Smooth muscle cell (in vitro differentiated cells): ENCODE measurements around the gene GSG1L. TPM values are rescaled to one million over a fixed set of nuclear protein-coding genes. Genes with fewer than 3 reads are reported as not detected.

Source experiments
- DNase-seq: peaks from one replicate; lab custom pipeline; 2025; ENCODE audit not compliant: unreplicated experiment; lab: John Stamatoyannopoulos, UW
- H2AFZ ChIP-seq: fragments of 200-600 bp; sonication (generic); 2 replicates; pipeline ENCODE4 v1.6.0; 2016; ENCODE audit warnings: antibody characterized with exemption, low read depth, mild to moderate bottlenecking
- H3F3A ChIP-seq: fragments of 200-600 bp; sonication (generic); 2 replicates; pipeline ENCODE4 v1.6.0; 2017; ENCODE audit warnings: antibody characterized with exemption, low read depth
- H3K27ac ChIP-seq: fragments of 200-600 bp; sonication (generic); 2 replicates; pipeline ENCODE4 v1.5.1; 2016; ENCODE audit warnings: low read depth, mild to moderate bottlenecking
- H3K27me3 ChIP-seq: fragments of 200-600 bp; sonication (generic); 2 replicates; pipeline ENCODE4 v1.6.1; 2016; ENCODE audit warnings: low read depth, mild to moderate bottlenecking
- H3K36me3 ChIP-seq: fragments of 200-600 bp; sonication (generic); 2 replicates; pipeline ENCODE4 v1.5.1; 2016; ENCODE audit warnings: low read depth
- H3K4me1 ChIP-seq: fragments of 200-600 bp; sonication (generic); 2 replicates; pipeline ENCODE4 v1.5.1; 2016; ENCODE audit warnings: low read depth
- H3K4me2 ChIP-seq: fragments of 200-600 bp; sonication (generic); 2 replicates; pipeline ENCODE4 v1.6.0; 2016; ENCODE audit warnings: mild to moderate bottlenecking
- H3K4me3 ChIP-seq: fragments of 200-600 bp; sonication (generic); 2 replicates; pipeline ENCODE4 v1.5.1; 2016; ENCODE audit warnings: mild to moderate bottlenecking
- H3K79me2 ChIP-seq: fragments of 200-600 bp; sonication (generic); 2 replicates; pipeline ENCODE4 v1.6.0; 2016; ENCODE audit warnings: low read depth, mild to moderate bottlenecking
- H3K9ac ChIP-seq: fragments of 200-600 bp; sonication (generic); 2 replicates; pipeline ENCODE4 v1.6.0; 2016; ENCODE audit warnings: low read depth
- H3K9me3 ChIP-seq: fragments of 200-600 bp; sonication (generic); replicated peaks from 2 replicates; pipeline ENCODE4 v1.5.1; 2016; ENCODE audit warnings: low read depth
- H4K20me1 ChIP-seq: fragments of 200-600 bp; sonication (generic); 2 replicates; pipeline ENCODE4 v1.6.0; 2016; ENCODE audit warnings: low read depth
- WGBS: methylation state at CpG from one replicate; pipeline ENCODE4 v1.1.7; 2016; ENCODE audit warnings: low lambda C conversion rate; 5-methylcytosine and 5-hydroxymethylcytosine counted together
- polyA plus RNA-seq: library from polyadenylated mRNA; unstranded; fragments of >200 nt; fragmentation: Nextera tagmentation; extraction: Ambion mirVana; gene quantifications from 2 replicates; pipeline ENCODE4 v1.2.1, GENCODE V29; 2016
- total RNA-seq: library from RNA; depleted of rRNA; stranded (reverse); fragments of >200 nt; gene quantifications from 2 replicates; pipeline ENCODE4 v1.2.3, GENCODE V29; 2014
- TF ChIP-seq, protein P1 (sequence below): fragments of 200-600 bp; sonication (generic); IDR thresholded peaks from 2 replicates; pipeline ENCODE4 v1.5.1; 2017; ENCODE audit warnings: borderline replicate concordance, mild to moderate bottlenecking, antibody characterized with exemption; ENCODE audit not compliant: insufficient read depth, poor library complexity, severe bottlenecking

Gene GSG1L
- total and polyA plus RNA-seq, 2 experiments from 2014 or later: 0.31 TPM; not detected in 1

DNA sequence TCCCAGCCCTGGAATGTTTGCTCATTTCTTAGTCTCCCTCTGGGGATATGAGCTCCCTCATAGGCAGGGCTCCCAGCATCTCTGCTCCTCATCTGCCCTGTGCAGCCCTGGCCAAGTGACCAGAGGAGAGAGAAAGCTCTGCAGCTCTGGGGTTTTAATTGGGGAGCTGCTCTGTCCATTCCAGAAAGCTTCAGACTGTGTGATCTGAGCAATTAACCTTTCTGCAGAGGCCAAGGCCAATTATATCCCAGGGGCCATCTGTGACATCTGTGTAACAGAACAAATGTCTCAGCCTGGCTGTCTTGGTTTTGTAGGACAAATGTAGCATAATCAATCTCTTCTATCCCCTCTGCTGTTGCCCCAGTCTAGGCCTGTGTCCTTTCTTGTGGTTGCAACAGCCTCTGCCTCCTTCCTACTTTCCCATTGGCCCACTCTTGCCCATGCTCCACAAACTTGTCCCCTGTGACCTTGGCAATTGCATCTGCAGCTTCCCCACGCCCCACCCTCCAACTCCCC, 156.0 kb downstream of the GSG1L start:
- no peaks in the 10 kb centered on the region for H3K27me3 ChIP-seq
- whole genome bisulfite sequencing: 82% methylated on average over 1 of the region's 1 CpG
- H4K20me1 ChIP-seq: no peaks in the 10 kb centered on the region
- H3K79me2 ChIP-seq: no peaks in the 10 kb centered on the region
- no peaks in the 10 kb centered on the region for H3K4me1 ChIP-seq
- no peak overlapping the region for H2AFZ ChIP-seq
- H3K4me2 ChIP-seq: no peak overlapping the region
- no peak for DNase-seq
- no peak overlapping the region for H3K4me3 ChIP-seq
- TF ChIP-seq, protein P1, sequence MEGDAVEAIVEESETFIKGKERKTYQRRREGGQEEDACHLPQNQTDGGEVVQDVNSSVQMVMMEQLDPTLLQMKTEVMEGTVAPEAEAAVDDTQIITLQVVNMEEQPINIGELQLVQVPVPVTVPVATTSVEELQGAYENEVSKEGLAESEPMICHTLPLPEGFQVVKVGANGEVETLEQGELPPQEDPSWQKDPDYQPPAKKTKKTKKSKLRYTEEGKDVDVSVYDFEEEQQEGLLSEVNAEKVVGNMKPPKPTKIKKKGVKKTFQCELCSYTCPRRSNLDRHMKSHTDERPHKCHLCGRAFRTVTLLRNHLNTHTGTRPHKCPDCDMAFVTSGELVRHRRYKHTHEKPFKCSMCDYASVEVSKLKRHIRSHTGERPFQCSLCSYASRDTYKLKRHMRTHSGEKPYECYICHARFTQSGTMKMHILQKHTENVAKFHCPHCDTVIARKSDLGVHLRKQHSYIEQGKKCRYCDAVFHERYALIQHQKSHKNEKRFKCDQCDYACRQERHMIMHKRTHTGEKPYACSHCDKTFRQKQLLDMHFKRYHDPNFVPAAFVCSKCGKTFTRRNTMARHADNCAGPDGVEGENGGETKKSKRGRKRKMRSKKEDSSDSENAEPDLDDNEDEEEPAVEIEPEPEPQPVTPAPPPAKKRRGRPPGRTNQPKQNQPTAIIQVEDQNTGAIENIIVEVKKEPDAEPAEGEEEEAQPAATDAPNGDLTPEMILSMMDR: no peak
- H3F3A ChIP-seq: no peaks in the 10 kb centered on the region
- no peak overlapping the region for H3K27ac ChIP-seq
- H3K36me3 ChIP-seq: no peaks in the 10 kb centered on the region
- H3K9me3 ChIP-seq: no peaks in the 10 kb centered on the region
- no peak overlapping the region for H3K9ac ChIP-seq

DNA sequence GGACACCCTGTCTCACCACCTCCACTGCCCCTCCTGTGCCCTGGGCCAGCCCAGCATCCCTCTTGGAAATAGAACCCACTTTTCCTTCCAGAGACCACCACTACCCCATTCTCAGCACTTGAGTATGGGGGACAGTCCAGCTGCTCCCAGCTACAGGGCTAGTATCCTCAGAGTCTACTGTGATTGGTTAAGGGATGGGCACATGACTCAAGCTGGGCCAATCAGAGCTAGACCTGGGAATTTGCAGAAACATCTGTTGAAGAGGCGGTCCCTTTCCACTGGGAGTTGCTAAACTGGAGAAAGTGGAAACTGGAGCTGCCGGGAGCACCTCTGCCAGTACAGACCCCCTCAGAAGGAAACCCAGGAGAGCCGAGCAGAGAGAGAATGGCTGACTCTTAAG, 156.6 kb downstream of the GSG1L start:
- Histone ChIP-seq H3F3A (no peaks in the 10 kb centered on the region), H4K20me1 (no peaks in the 10 kb centered on the region), H3K36me3 (no peaks in the 10 kb centered on the region), H2AFZ (no peak overlapping the region), H3K4me1 (no peaks in the 10 kb centered on the region), H3K9ac (no peak overlapping the region), H3K9me3 (no peaks in the 10 kb centered on the region), H3K4me3 (no peak overlapping the region), H3K79me2 (no peaks in the 10 kb centered on the region), H3K4me2 (no peak overlapping the region), H3K27ac (no peak overlapping the region), H3K27me3 (no peaks in the 10 kb centered on the region)
- 93% methylated on average over 3 of the region's 3 CpGs for WGBS
- no peak for DNase-seq
- TF ChIP-seq, protein P1: no peak

DNA sequence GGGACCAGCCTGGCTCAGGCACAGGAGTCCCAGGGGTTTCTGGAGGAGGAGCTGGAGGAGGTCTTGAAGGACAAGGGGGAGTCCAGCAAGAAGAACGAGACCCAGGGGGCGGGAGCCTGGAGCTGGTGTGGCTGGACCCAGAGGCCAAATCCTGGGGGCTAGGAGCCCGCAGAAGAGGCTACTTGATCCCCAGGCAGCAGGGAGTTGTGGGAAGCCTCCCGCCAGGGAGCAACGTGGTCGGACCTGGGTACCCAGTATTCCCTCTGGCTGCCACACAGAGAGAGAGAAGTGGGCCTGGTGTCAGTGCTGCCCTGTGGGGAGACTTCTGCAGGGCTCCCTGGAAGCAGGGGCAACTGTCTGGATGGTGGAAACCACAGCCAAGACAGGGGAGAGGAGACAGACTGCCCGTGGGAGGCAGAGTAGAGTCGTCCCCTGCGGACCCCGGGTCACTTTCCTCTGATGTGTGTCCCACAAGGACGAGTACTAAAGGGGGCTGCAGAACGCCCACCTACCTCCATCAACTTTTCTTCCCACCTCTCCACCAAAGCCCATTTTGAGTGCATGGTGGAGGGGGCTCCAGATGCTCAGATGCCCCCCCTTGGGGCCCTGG, 160.4 kb downstream of the GSG1L start:
- H3K9me3 ChIP-seq: no peaks in the 10 kb centered on the region
- WGBS: 82% methylated on average over 12 of the region's 12 CpGs
- H3K36me3 ChIP-seq: no peaks in the 10 kb centered on the region
- H3K4me2 ChIP-seq: no peak overlapping the region
- DNase-seq: no peak
- no peak overlapping the region for H3K27ac ChIP-seq
- no peak overlapping the region for H3K9ac ChIP-seq
- H3K4me3 ChIP-seq: no peak overlapping the region
- no peaks in the 10 kb centered on the region for H3F3A ChIP-seq
- TF ChIP-seq, protein P1: no peak
- H2AFZ ChIP-seq: no peak overlapping the region
- H4K20me1 ChIP-seq: no peaks in the 10 kb centered on the region
- H3K79me2 ChIP-seq: no peaks in the 10 kb centered on the region
- no peaks in the 10 kb centered on the region for H3K4me1 ChIP-seq
- no peaks in the 10 kb centered on the region for H3K27me3 ChIP-seq

DNA sequence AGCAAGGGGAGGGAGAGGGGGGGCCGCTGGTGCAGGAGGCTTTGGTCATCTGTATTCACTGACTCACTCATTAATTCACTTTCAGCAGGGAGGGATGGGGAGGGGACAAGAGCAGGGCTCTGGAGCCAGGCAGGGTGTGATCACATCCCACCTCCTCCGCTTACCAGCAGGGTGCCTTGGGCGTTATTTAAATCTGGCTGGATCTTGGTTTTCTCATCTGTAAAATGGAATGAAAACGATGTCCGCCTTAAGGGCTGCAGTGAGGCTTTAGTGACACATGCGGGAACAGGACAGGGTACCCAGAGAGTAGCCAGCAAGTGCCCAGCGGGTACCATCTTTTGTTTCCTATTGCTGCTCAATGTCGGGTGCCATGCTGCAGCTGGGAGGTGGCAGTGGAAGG, 161.0 kb downstream of the GSG1L start:
- DNase-seq: no peak
- Histone ChIP-seq H3K4me2 (no peak overlapping the region), H3K79me2 (no peaks in the 10 kb centered on the region), H2AFZ (no peak overlapping the region), H3K4me3 (no peak overlapping the region), H4K20me1 (no peaks in the 10 kb centered on the region), H3K27me3 (no peaks in the 10 kb centered on the region), H3K9ac (no peak overlapping the region), H3K27ac (no peak overlapping the region), H3K4me1 (no peaks in the 10 kb centered on the region), H3K36me3 (no peaks in the 10 kb centered on the region), H3K9me3 (no peaks in the 10 kb centered on the region), H3F3A (no peaks in the 10 kb centered on the region)
- WGBS: 87% methylated on average over 7 of the region's 8 CpGs
- TF ChIP-seq, protein P1: no peak
